ENCODE results near the gene TYSND1. TPM values are rescaled to one million over a fixed set of nuclear protein-coding genes. Genes with fewer than 3 reads are reported as not detected.

The TYSND1 gene
- total and polyA plus RNA-seq, 2 experiments from 2014 or later = 19.0 to 28.8 TPM

DNA sequence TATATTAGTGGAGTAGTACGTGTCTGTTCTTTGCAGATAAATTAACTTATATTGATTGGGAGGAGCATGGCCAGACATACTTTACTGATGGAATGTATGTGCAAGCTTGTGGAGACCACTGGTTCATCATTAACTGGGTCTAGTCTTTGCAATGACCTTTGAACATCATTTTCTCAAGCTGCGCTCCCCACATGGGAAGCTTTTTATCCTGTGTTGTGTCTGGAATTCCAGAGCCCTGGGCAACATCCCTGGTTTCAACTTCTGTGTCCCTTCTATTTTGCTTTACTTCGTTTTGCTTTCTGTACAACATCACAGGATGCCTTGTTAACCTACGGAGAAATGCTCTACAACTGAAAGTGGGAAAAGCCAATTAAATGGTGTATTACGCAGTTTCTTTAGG is 55.5 kb downstream of the TYSND1 start:
- Histone ChIP-seq H3K27me3 (no peaks in the 10 kb centered on the region), H3K4me3 (no peak overlapping the region), H3K4me1 (ENCODE audit: low read depth) (peaks cover 1% of the 10 kb centered on the region), H3K9me3 (ENCODE audit: low read depth) (no peaks in the 10 kb centered on the region), H3K27ac (no peak overlapping the region), H3K36me3 (peaks cover 45% of the 10 kb centered on the region)
- no peak for TF ChIP-seq CTCF (IDR thresholded peaks at IDR 0.05; ENCODE audit: low read depth, low read length)
- DNase-seq (ENCODE audit: low read depth in 1 of 2, low spot score in 1 of 2) = no peak

DNA sequence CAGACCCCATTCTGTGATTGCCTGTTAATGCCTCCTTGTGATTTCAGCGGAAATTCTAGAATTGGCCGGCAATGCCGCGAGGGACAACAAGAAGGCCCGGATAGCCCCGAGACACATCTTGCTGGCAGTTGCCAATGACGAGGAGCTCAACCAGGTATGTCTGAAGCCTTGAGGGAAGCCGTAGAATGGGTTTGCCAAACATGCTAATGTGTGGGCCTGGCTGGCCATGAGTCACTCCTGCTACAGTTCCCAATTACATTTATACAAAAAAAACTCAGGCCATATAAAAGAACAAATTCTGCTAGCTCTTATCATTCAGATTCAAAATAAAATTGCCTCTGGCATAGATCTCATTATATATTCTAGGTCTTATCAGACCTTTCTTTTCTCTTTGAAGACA is 56.5 kb downstream of the TYSND1 start:
- no peak overlapping the region for H3K27ac ChIP-seq
- no peak overlapping the region for H3K4me3 ChIP-seq
- TF ChIP-seq CTCF (IDR thresholded peaks at IDR 0.05; ENCODE audit: low read depth, low read length) = no peak
- H3K36me3 ChIP-seq = peaks cover 39% of the 10 kb centered on the region
- H3K27me3 ChIP-seq = no peaks in the 10 kb centered on the region
- no peak for DNase-seq (ENCODE audit: low read depth in 1 of 2, low spot score in 1 of 2)
- H3K9me3 ChIP-seq (ENCODE audit: low read depth) = no peaks in the 10 kb centered on the region
- H3K4me1 ChIP-seq (ENCODE audit: low read depth) = no peaks in the 10 kb centered on the region

DNA sequence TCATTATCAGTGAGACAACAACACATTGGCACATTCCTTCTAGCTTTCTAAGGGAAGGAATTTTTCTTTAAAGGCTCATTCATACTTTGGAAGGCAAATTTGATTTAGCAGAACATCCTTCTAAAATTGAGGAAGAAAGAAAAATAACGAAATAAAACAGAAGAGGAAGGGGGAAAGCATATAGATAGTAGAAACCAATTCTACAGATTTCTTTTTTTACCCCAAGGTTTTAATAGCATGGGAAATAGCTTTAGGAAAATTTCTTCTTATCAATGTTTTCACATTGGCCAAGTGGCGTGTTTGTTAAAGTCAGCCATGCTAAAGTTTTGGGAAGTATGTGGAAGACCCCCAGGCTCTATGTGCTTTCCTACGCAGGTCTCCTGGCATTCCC is 58.2 kb downstream of the TYSND1 start:
- no peak for TF ChIP-seq CTCF (IDR thresholded peaks at IDR 0.05; ENCODE audit: low read depth, low read length)
- Histone ChIP-seq H3K4me1 (ENCODE audit: low read depth) (no peaks in the 10 kb centered on the region), H3K27ac (no peak overlapping the region), H3K4me3 (no peak overlapping the region), H3K9me3 (ENCODE audit: low read depth) (no peaks in the 10 kb centered on the region), H3K27me3 (no peaks in the 10 kb centered on the region), H3K36me3 (peaks cover 28% of the 10 kb centered on the region)
- DNase-seq (ENCODE audit: low read depth in 1 of 2, low spot score in 1 of 2) = peak in 1 of 2 donors; percentile 24

Other genes starting within 250 kb of the TYSND1 start
- 160 and 161 TPM in 2 replicates for gene MACROH2A2, start 93.9 kb downstream of the TYSND1 start, total RNA-seq
- 130 and 142 TPM in 2 replicates for gene MACROH2A2, start 93.9 kb downstream of the TYSND1 start, polyA plus RNA-seq
- gene AIFM2, start 13.9 kb downstream of the TYSND1 start, total RNA-seq = 4.9 and 5.4 TPM in 2 replicates
- gene AIFM2, start 13.9 kb downstream of the TYSND1 start, polyA plus RNA-seq = 6.6 and 9.3 TPM in 2 replicates
- 63.6 and 70.3 TPM in 2 replicates for gene SAR1A, start 23.8 kb upstream of the TYSND1 start, total RNA-seq
- gene SAR1A, start 23.8 kb upstream of the TYSND1 start, polyA plus RNA-seq = 77.8 and 86.0 TPM in 2 replicates
- 44.9 and 54.3 TPM in 2 replicates for gene PPA1, start 86.7 kb upstream of the TYSND1 start, total RNA-seq
- 75.2 and 86.0 TPM in 2 replicates for gene PPA1, start 86.7 kb upstream of the TYSND1 start, polyA plus RNA-seq
- gene NPFFR1, start 137.3 kb upstream of the TYSND1 start, total RNA-seq = not detected in 2 replicates
- gene NPFFR1, start 137.3 kb upstream of the TYSND1 start, polyA plus RNA-seq = 0.06 TPM in 1 of 2 replicates, not detected in the other
- 79.0 and 80.4 TPM in 2 replicates for gene LRRC20, start 235.9 kb upstream of the TYSND1 start, total RNA-seq
- 44.3 and 52.3 TPM in 2 replicates for gene LRRC20, start 235.9 kb upstream of the TYSND1 start, polyA plus RNA-seq

Data from cardiac muscle cell (in vitro differentiated cells and primary cell).